ENCODE results near the gene C13orf42. TPM values are rescaled to one million over a fixed set of nuclear protein-coding genes. Genes with fewer than 3 reads are reported as not detected.
A peak's percentile ranks its signal among the peaks of the same experiment; 100 is the strongest.
"Not testable (repeated sequence)": the region's sequence is repeated elsewhere in the genome, so short reads cannot be mapped to it uniquely, and the experiment has no call there.

C13orf42 gene
- polyA plus RNA-seq, 6 donors from 2014 or later, result not detected

DNA sequence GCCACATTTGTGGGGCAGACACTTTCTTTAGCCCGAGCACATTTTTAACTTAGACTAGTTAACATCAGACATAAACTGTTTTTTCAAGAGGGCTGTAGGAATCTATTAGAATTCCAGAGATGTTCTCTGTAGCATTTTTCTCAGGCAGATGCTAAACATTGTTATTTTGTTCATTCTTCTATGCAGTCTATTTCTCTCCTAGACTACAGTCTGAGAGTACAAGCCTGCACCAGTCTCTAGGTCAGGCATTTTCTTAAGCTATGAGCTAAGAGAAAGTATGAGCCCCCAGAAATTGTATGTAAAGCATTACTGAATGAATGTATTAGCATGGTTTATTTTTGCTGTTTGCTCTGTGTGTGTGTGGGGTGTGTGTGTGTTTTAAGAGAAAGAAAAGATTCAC lies 923 bp upstream of the C13orf42 start:
- no peak for ATAC-seq (ENCODE audit: low read depth in 2 of 2)
- no peaks in the 10 kb centered on the region for H3K4me1 Mint-ChIP-seq
- H3K36me3 Mint-ChIP-seq, result no peaks in the 10 kb centered on the region
- H3K9me3 Mint-ChIP-seq, result peaks cover 0 to 6% (median 0%) of the 10 kb centered on the region in 7 donors
- no peak overlapping the region for H3K27ac Mint-ChIP-seq
- no peak overlapping the region for H3K4me3 Mint-ChIP-seq
- DNase-seq, result no peak
- H3K27me3 Mint-ChIP-seq, result peaks cover 9 to 29% (median 9%) of the 10 kb centered on the region in 3 donors

DNA sequence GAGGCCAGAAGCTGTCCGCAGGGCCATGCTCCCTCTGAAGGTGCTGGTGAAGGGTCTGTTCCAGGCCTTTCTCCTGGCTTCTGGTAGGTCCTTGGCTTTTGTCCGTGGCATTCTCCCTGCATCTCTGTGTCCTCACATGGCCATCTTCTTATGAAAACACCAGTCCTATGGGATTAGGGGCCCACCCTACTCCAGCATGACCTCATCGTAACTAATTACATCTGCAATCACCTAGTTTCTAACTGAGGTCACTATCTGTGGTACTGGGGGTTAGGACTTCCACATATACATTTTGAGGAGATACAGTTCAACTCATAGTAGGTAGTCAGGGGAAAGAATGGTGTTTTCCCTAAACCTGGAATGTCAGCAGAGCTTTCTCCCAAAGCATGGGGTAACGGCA lies 3.1 kb downstream of the C13orf42 start:
- no peaks in the 10 kb centered on the region for H3K4me1 Mint-ChIP-seq

DNA sequence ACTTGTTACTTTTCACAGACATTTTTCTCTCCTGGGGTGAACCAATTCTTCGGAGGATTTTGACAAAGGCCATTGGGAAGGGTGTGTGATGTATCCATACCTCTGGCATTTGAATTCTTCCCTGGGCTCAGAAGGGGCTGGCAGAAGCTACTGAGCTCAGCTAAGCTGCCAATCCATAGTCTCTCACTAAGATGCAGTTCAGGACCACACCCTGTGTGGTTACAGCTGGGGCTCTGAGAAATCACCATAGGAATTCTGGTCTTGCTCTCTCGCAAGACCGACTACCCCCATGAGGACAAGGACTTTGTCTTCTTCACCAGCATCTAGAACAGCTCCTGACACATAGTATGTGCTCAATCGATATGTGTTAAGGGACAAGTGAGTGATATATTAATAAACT lies 6.0 kb downstream of the C13orf42 start:
- no peak for ATAC-seq (ENCODE audit: low read depth in 2 of 2)
- no peak overlapping the region for H3K27ac Mint-ChIP-seq
- H3K36me3 Mint-ChIP-seq, result no peaks in the 10 kb centered on the region
- peaks cover 8 to 24% (median 19%) of the 10 kb centered on the region in 3 donors for H3K27me3 Mint-ChIP-seq
- no peak overlapping the region for H3K4me3 Mint-ChIP-seq
- DNase-seq, result no peak
- H3K4me1 Mint-ChIP-seq, result no peaks in the 10 kb centered on the region
- no peaks in the 10 kb centered on the region for H3K9me3 Mint-ChIP-seq

More for the DNA sequence above, 3.1 kb downstream of the C13orf42 start:
- Mint-ChIP-seq H3K36me3 (no peaks in the 10 kb centered on the region), H3K9me3 (no peaks in the 10 kb centered on the region), H3K27ac (no peak overlapping the region), H3K27me3 (peaks cover 7 to 19% (median 8%) of the 10 kb centered on the region in 3 donors), H3K4me3 (no peak overlapping the region)
- ATAC-seq (ENCODE audit: low read depth in 2 of 2), result no peak
- DNase-seq, result no peak

DNA sequence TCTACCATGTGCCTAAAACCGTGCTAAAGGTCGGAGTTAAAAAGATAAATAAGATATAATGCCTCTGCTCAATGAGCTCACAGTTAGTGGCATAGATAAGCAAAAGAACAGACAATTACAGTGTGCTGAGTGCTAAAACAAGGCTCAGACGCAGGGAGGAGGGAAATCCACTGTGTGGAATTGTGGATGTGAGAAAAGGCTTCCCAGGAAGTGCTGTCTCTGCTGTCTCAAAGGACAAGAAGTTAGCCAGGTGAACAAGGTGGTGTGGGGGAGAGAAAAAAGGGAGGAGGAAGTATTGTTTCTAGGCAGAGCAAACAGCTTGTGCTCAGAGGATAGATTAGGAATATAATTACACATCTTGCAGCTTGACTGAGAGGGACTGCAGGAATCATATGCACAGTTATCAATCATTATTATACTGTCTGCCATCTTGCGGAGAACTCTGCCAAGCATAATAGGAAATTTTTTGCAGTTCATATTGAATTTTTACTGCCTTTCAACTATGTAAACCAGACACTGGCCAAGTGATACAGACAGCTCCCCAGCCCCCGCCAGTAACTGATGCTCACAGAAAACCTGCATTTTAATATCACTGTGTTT lies 9.3 kb downstream of the C13orf42 start:
- no peak overlapping the region for H3K4me3 Mint-ChIP-seq
- H3K27ac Mint-ChIP-seq, result no peak overlapping the region
- no peaks in the 10 kb centered on the region for H3K4me1 Mint-ChIP-seq
- H3K36me3 Mint-ChIP-seq, result no peaks in the 10 kb centered on the region
- DNase-seq (no peak), ATAC-seq (ENCODE audit: low read depth in 2 of 2) (no peak)
- H3K9me3 Mint-ChIP-seq, result no peaks in the 10 kb centered on the region
- peaks cover 8 to 38% (median 27%) of the 10 kb centered on the region in 3 donors for H3K27me3 Mint-ChIP-seq

DNA sequence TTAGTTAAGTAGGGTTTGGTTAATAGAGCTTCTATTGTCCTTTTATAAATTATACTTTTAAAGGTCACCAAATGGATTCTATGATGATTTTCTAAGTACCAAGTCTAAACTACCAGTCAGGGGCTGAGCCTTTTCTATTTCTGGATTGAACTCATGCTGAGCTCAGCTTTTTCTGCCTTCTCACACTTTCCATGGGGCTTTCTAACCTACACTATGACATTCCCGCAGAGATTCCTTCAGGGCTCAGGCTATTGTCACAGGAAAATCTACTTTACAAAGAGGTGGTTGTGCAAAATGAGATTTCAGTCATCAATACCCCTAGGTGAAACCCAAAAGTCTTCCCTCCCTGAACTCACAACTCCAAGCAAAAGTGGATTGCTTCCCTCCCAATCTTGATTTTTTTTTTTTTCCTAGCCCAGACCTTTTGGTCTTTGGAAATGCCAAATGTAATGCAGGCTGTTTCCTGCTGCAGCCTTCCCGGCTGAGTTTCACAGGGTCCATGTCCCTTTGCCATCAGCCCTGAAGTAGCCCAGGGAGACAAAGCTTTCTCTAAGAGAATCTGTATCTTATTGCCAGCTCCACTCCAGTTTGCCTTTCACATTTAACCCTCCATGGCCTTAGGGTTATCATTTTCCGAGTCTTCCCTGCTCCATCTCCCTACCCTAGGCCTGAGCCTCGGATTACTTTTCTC lies 13.6 kb downstream of the C13orf42 start:
- DNase-seq (no peak), ATAC-seq (ENCODE audit: low read depth in 2 of 2) (no peak)
- Mint-ChIP-seq H3K27me3 (peaks cover 0 to 19% (median 15%) of the 10 kb centered on the region in 3 donors), H3K27ac (no peak overlapping the region), H3K4me1 (no peaks in the 10 kb centered on the region), H3K9me3 (peaks cover 0 to 9% (median 0%) of the 10 kb centered on the region in 7 donors), H3K36me3 (no peaks in the 10 kb centered on the region), H3K4me3 (no peak overlapping the region)

DNA sequence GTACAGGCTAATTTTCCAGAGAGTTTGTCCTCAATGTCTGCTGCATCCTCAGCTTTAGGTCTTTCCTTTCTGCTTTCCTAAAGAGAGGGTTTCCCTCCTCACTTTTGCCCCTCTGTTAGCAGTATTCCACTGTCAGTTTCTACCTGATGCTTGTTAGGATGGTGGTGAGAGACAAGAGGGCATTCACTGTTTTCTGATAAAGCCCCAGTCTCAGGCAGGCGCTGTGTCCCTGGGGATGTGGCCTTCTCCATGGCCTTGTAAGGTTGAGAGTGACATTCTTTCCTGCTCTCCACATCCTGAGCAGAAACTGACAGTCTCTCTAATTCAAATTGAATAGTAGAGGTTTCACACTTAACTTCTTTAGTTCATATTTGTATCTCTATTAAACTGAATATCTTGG lies 14.9 kb downstream of the C13orf42 start:
- DNase-seq (no peak), ATAC-seq (ENCODE audit: low read depth in 2 of 2) (no peak)
- H3K36me3 Mint-ChIP-seq, result no peaks in the 10 kb centered on the region
- peaks cover 0 to 9% (median 0%) of the 10 kb centered on the region in 7 donors for H3K9me3 Mint-ChIP-seq
- no peak overlapping the region for H3K4me3 Mint-ChIP-seq
- peaks cover 0 to 22% (median 8%) of the 10 kb centered on the region in 3 donors for H3K27me3 Mint-ChIP-seq
- no peaks in the 10 kb centered on the region for H3K4me1 Mint-ChIP-seq
- H3K27ac Mint-ChIP-seq, result no peak overlapping the region

DNA sequence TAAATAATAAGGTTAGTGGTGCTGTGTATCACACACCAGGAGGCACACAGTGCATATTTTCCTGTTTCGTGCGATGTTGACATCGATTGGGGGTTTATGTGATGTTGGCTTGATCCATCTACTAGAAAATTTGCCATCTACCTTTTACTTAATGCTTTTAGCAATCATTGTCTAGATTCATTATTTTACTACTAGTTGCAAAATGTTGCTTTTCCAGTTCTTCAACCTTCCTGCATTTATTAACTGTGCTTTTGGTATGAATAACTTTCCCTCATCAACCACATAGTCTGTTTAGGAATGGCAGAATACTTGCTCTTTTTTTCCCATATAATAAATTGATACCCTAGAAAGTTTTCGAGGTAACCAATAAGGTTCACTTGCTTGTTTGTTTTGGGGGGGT lies 17.5 kb downstream of the C13orf42 start:
- peaks cover 0 to 9% (median 0%) of the 10 kb centered on the region in 7 donors for H3K9me3 Mint-ChIP-seq
- H3K27ac Mint-ChIP-seq, result no peak overlapping the region
- no peak overlapping the region for H3K4me3 Mint-ChIP-seq
- no peak for ATAC-seq (ENCODE audit: low read depth in 2 of 2)
- no peak for DNase-seq
- no peaks in the 10 kb centered on the region for H3K4me1 Mint-ChIP-seq
- peaks cover 0 to 19% (median 6%) of the 10 kb centered on the region in 3 donors for H3K27me3 Mint-ChIP-seq
- H3K36me3 Mint-ChIP-seq, result no peaks in the 10 kb centered on the region

DNA sequence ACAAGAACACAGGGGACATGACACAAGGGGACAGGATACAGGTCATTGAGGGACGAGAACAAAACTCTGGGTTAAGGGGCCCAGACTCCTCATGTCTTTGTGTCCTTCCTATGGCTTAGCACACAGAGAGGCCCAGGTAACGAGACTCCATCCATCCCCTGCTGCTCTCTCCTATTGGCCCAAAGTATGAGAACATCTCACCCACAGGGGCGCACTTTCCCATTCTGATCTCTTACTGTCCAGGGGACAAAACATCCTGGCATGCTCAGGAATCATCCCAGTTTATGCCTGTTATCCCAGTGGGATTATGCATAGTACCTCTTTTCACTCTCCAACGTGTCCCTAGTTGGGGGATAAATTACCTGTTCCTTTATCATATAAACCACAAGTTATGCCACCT lies 19.2 kb downstream of the C13orf42 start:
- Mint-ChIP-seq H3K27me3 (peaks cover 0 to 8% (median 0%) of the 10 kb centered on the region in 3 donors), H3K27ac (no peak overlapping the region), H3K36me3 (no peaks in the 10 kb centered on the region), H3K9me3 (peaks cover 0 to 9% (median 0%) of the 10 kb centered on the region in 7 donors), H3K4me3 (no peak overlapping the region), H3K4me1 (no peaks in the 10 kb centered on the region)
- ATAC-seq (ENCODE audit: low read depth in 2 of 2), result no peak
- DNase-seq, result no peak

DNA sequence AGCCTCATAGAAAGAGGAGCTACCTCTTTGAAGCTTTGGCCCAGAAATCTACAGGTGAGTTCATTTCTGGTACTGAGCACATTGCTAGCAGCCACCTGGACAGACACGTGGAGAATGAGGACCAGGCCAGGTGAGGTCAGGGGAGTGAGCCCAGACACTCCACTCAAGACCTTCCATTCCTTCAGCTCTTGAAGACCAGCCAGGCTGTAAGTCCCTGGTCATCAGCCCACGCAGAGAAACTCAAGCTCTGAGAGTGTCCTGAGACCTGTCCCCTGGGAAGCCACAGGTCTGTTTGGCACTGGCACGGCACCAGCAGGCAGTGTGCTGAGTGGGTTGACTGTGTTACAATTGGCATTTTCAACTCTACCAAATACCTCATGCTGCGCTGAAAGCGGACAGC lies 27.4 kb downstream of the C13orf42 start:
- H3K36me3 Mint-ChIP-seq, result no peaks in the 10 kb centered on the region
- no peak overlapping the region for H3K27ac Mint-ChIP-seq
- H3K9me3 Mint-ChIP-seq, result peaks cover 0 to under 1% (median 0%) of the 10 kb centered on the region in 7 donors
- no peak for DNase-seq
- no peaks in the 10 kb centered on the region for H3K27me3 Mint-ChIP-seq
- H3K4me3 Mint-ChIP-seq, result no peak overlapping the region
- H3K4me1 Mint-ChIP-seq, result no peaks in the 10 kb centered on the region
- ATAC-seq (ENCODE audit: low read depth in 2 of 2), result no peak

DNA sequence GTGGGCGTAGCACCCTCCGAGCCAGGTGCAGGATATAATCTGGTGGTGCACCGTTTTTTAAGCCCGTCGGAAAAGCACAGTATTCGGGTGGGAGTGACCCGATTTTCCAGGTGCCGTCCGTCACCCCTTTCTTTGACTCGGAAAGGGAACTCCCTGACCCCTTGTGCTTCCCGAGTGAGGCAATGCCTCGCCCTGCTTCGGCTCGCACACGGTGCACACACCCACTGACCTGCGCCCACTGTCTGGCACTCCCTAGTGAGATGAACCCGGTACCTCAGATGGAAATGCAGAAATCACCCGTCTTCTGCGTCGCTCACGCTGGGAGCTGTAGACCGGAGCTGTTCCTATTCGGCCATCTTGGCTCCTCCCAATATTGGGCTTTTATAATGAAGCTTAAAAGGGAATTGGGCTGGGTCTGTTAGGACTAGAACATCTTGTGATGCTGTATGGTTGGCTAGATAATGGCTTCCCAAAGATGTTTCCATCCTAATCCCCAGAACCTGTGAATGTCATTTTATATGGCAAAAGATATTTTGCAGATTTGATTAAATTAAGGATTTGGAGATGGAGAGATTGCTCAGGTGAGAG lies 30.5 kb downstream of the C13orf42 start:
- not testable (repeated sequence) for H3K4me3 Mint-ChIP-seq, H3K36me3 Mint-ChIP-seq

DNA sequence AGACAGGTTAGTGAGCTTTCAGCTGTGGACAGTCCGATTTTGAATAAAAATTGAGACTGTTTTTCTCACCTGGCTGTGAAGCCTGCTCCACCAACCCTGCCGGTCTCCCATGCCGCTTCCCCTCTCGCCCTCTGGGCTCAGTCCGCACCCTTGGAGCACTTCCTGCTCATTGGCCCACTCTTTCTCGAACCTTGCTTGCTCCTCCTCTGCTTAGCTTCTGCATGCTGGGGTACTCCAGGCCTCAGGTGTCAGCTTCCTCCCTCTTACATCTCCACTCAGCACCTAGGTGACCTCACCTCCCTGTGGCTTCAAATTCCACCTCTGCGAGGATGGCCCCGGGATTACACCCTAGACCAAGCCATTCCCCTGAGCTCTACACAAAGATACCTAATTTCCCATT lies 39.6 kb downstream of the C13orf42 start:
- H3K36me3 Mint-ChIP-seq, result no peaks in the 10 kb centered on the region
- no peak overlapping the region for H3K4me3 Mint-ChIP-seq
- H3K27ac Mint-ChIP-seq, result no peak overlapping the region
- peaks cover 6 to 18% (median 13%) of the 10 kb centered on the region in 3 donors for H3K27me3 Mint-ChIP-seq
- no peak for ATAC-seq (ENCODE audit: low read depth in 2 of 2)
- H3K4me1 Mint-ChIP-seq, result peaks cover 7 to 9% (median 8%) of the 10 kb centered on the region in 3 donors
- no peak for DNase-seq
- H3K9me3 Mint-ChIP-seq, result no peaks in the 10 kb centered on the region

More for the DNA sequence above, 30.5 kb downstream of the C13orf42 start:
- H3K9me3 Mint-ChIP-seq; H3K4me1 Mint-ChIP-seq; H3K27me3 Mint-ChIP-seq; H3K27ac Mint-ChIP-seq; DNase-seq; ATAC-seq (ENCODE audit: low read depth in 2 of 2): not testable (repeated sequence)

DNA sequence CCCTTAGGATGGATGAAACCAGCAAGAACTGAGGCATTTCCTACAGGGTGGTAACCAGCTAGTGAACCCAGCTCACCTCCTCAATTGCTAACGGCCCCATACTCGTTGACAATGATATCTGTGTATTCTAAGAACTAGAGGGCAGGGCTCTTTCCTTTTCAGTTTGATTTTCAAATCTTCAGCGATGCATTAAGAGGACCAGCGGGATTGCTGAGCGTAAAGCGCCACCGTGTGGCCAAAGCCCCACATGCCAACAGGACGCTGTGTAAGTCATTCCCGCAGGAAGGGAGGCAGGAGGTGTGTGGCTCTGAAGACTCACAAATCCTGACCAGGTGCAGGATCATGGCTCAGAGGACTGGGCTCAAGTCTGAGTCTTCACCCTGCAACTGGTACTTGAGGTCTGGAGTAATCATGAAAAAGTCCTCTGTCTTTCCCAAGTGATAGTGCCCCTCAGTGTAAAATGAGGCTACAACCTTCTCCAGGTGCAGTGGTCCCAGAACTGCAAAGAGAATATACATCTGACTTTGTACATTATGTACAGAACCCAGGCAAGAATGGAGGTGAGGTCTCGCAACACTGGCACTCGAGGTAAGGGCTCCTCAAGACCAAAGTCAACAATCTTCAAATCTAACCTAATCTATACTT lies 40.9 kb downstream of the C13orf42 start:
- H3K27ac Mint-ChIP-seq, result peak overlapping the region in 2 of 6 donors; percentile 20 to 28
- H3K36me3 Mint-ChIP-seq, result no peaks in the 10 kb centered on the region
- ATAC-seq (ENCODE audit: low read depth in 2 of 2) (peak; percentile 86 to 91), DNase-seq (peak; percentile 69)
- H3K4me3 Mint-ChIP-seq, result peak overlapping the region in 1 of 8 donors; percentile 22
- H3K27me3 Mint-ChIP-seq, result peaks cover 9 to 24% (median 22%) of the 10 kb centered on the region in 3 donors
- no peaks in the 10 kb centered on the region for H3K9me3 Mint-ChIP-seq
- peaks cover 8 to 16% (median 10%) of the 10 kb centered on the region in 3 donors for H3K4me1 Mint-ChIP-seq

DNA sequence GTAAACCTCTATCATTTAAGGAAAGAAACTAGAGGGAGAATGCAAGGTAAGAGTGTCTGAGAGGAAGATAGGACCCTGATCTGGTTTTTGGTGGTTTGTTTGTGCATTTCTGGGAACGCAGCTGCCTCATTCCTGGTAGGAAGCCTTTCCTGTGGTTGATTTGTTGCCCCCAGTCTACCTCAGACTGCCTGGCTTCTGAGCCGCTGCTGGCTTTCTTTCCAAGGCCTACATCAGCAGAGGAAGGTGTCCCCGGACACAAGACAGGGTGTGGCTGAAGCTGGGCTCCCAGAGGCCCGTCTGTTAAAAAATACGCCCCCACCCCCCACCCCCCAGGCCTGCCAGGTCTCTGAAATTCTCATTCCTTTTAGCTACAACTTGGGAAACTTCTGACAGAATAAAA lies 42.6 kb downstream of the C13orf42 start:
- Mint-ChIP-seq H3K4me3 (no peak overlapping the region), H3K27ac (peak overlapping the region in 1 of 6 donors; percentile 4), H3K9me3 (no peaks in the 10 kb centered on the region), H3K4me1 (peaks cover 8 to 16% (median 10%) of the 10 kb centered on the region in 3 donors), H3K27me3 (peaks cover 9 to 33% (median 28%) of the 10 kb centered on the region in 3 donors), H3K36me3 (no peaks in the 10 kb centered on the region)
- ATAC-seq (ENCODE audit: low read depth in 2 of 2) (no peak), DNase-seq (no peak)

Data from naive B cell (primary cell).